ENCODE measurements around the gene EVC.

The EVC gene

GRCh38 chr4:5776510-5776909 is 65.5 kb downstream of the EVC start:
- TF ChIP-seq NFIC (IDR thresholded peaks at IDR 0.05) (no peak), RAD21 (IDR thresholded peaks at IDR 0.05; ENCODE audit: low read depth) (no peak), CREB1 (IDR thresholded peaks at IDR 0.05; ENCODE audit: low read depth) (no peak), FOXM1 (IDR thresholded peaks at IDR 0.05; ENCODE audit: borderline replicate concordance, low read depth) (no peak), TEAD4 (IDR thresholded peaks at IDR 0.05) (no peak), CEBPB (IDR thresholded peaks at IDR 0.05) (no peak), ZBTB7A (IDR thresholded peaks at IDR 0.05; ENCODE audit: low read depth) (no peak), TAF1 (IDR thresholded peaks at IDR 0.05; ENCODE audit: low read depth) (no peak), YY1 (IDR thresholded peaks at IDR 0.05; ENCODE audit: low read depth) (no peak), MAX (IDR thresholded peaks at IDR 0.05) (no peak), EP300 (IDR thresholded peaks at IDR 0.05; ENCODE audit: borderline replicate concordance) (no peak), TCF12 (IDR thresholded peaks at IDR 0.05; ENCODE audit: low read depth) (no peak), EGR1 (IDR thresholded peaks at IDR 0.05) (no peak)
- TF ChIP-seq, protein P1, sequence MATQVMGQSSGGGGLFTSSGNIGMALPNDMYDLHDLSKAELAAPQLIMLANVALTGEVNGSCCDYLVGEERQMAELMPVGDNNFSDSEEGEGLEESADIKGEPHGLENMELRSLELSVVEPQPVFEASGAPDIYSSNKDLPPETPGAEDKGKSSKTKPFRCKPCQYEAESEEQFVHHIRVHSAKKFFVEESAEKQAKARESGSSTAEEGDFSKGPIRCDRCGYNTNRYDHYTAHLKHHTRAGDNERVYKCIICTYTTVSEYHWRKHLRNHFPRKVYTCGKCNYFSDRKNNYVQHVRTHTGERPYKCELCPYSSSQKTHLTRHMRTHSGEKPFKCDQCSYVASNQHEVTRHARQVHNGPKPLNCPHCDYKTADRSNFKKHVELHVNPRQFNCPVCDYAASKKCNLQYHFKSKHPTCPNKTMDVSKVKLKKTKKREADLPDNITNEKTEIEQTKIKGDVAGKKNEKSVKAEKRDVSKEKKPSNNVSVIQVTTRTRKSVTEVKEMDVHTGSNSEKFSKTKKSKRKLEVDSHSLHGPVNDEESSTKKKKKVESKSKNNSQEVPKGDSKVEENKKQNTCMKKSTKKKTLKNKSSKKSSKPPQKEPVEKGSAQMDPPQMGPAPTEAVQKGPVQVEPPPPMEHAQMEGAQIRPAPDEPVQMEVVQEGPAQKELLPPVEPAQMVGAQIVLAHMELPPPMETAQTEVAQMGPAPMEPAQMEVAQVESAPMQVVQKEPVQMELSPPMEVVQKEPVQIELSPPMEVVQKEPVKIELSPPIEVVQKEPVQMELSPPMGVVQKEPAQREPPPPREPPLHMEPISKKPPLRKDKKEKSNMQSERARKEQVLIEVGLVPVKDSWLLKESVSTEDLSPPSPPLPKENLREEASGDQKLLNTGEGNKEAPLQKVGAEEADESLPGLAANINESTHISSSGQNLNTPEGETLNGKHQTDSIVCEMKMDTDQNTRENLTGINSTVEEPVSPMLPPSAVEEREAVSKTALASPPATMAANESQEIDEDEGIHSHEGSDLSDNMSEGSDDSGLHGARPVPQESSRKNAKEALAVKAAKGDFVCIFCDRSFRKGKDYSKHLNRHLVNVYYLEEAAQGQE (IDR thresholded peaks at IDR 0.05; ENCODE audit: low read depth): no peak
- TF ChIP-seq, protein P2, sequence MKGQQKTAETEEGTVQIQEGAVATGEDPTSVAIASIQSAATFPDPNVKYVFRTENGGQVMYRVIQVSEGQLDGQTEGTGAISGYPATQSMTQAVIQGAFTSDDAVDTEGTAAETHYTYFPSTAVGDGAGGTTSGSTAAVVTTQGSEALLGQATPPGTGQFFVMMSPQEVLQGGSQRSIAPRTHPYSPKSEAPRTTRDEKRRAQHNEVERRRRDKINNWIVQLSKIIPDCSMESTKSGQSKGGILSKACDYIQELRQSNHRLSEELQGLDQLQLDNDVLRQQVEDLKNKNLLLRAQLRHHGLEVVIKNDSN (IDR thresholded peaks at IDR 0.05): no peak

DNA sequence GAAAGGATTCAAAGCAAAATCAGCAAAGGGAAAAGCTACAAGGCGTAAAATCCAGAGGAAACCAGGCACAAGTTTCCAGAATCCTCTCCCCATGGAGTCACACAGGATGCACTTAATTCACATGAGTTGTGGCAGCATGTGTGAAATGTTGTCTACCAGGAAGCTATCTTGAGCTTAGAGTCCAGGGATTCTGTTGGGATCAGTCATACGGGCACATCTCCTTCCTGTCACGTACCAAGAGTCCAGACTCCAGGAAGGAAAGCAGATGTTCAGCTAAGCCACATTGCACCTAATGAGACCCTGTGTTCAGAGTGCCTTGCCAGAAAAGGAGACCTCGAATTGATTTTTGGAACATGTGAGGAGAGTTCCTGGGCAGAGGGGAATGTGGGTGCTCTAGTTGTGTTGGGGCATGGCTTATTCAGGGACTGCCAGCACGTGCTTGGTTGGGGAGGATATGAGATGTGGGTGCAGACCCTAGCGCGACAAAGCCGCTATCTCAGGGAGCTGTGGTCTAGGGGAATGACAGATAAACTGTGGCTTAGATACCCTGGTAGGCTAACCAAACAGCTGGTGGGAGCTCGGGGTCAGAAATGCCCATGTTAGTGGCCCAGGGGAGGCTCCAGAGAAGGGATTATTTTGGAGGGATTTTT is 70.0 kb downstream of the EVC start:
- TF ChIP-seq TEAD4 (IDR thresholded peaks at IDR 0.05) (no peak), CREB1 (IDR thresholded peaks at IDR 0.05; ENCODE audit: low read depth) (no peak), CEBPB (IDR thresholded peaks at IDR 0.05) (no peak), EGR1 (IDR thresholded peaks at IDR 0.05) (no peak), RAD21 (IDR thresholded peaks at IDR 0.05; ENCODE audit: low read depth) (no peak), NFIC (IDR thresholded peaks at IDR 0.05) (no peak), YY1 (IDR thresholded peaks at IDR 0.05; ENCODE audit: low read depth) (no peak), ZBTB7A (IDR thresholded peaks at IDR 0.05; ENCODE audit: low read depth) (no peak), FOXM1 (IDR thresholded peaks at IDR 0.05; ENCODE audit: borderline replicate concordance, low read depth) (no peak), TAF1 (IDR thresholded peaks at IDR 0.05; ENCODE audit: low read depth) (no peak), MAX (IDR thresholded peaks at IDR 0.05) (no peak)
- TF ChIP-seq, protein P2 (IDR thresholded peaks at IDR 0.05): no peak
- TF ChIP-seq, protein P1 (IDR thresholded peaks at IDR 0.05; ENCODE audit: low read depth): no peak

DNA sequence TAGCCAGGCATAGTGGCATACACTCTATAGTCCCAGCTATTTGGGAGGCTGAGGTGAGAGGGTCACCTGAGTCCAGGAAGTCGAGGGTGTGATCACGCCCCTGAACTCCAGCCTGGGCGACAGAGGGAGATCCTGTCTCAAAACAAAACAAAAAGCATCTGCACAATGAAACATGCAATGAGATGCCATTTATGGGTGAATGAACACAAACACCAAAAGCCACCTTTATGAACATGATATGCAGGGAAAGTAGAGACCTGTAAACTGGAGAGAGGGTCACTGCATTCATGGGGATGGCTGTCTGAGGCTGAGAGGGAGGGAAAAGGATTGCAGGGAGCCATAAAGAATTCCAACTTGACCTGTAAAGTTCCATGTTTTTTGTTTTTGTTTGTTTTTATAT is 70.7 kb downstream of the EVC start:
- TF ChIP-seq NFIC (IDR thresholded peaks at IDR 0.05): no peak
- TF ChIP-seq MAX (IDR thresholded peaks at IDR 0.05): no peak
- no peak for TF ChIP-seq EP300 (IDR thresholded peaks at IDR 0.05; ENCODE audit: borderline replicate concordance)
- no peak for TF ChIP-seq ZBTB7A (IDR thresholded peaks at IDR 0.05; ENCODE audit: low read depth)
- TF ChIP-seq, protein P1 (IDR thresholded peaks at IDR 0.05; ENCODE audit: low read depth): no peak
- TF ChIP-seq, protein P2 (IDR thresholded peaks at IDR 0.05): no peak
- TF ChIP-seq CEBPB (IDR thresholded peaks at IDR 0.05): no peak
- TF ChIP-seq CREB1 (IDR thresholded peaks at IDR 0.05; ENCODE audit: low read depth): no peak
- TF ChIP-seq EGR1 (IDR thresholded peaks at IDR 0.05): no peak
- TF ChIP-seq TEAD4 (IDR thresholded peaks at IDR 0.05): no peak
- no peak for TF ChIP-seq FOXM1 (IDR thresholded peaks at IDR 0.05; ENCODE audit: borderline replicate concordance, low read depth)
- no peak for TF ChIP-seq TAF1 (IDR thresholded peaks at IDR 0.05; ENCODE audit: low read depth)
- TF ChIP-seq RAD21 (IDR thresholded peaks at IDR 0.05; ENCODE audit: low read depth): no peak
- no peak for TF ChIP-seq YY1 (IDR thresholded peaks at IDR 0.05; ENCODE audit: low read depth)
- TF ChIP-seq TCF12 (IDR thresholded peaks at IDR 0.05; ENCODE audit: low read depth): no peak
